Activated CD4-positive, alpha-beta memory T cell treated with anti-CD3 and anti-CD28 coated beads, Interleukin-2, amount 10 ng/mL, durations not matched to agents 7 days and 5 days (primary cell): ENCODE measurements around the gene FFAR2. TPM values are rescaled to one million over a fixed set of nuclear protein-coding genes. Genes with fewer than 3 reads are reported as not detected.
A peak's percentile ranks its signal among the peaks of the same experiment; 100 is the strongest.
"Not testable (repeated sequence)": the region's sequence is repeated elsewhere in the genome, so short reads cannot be mapped to it uniquely, and the experiment has no call there.

Experiments used
- CTCF ChIA-PET: fragments of 350-600 bp; sonication (Branson Sonifier 250); formaldehyde crosslinking; loops from one replicate; lab custom pipeline; 2021; ENCODE audit warnings: antibody characterized with exemption, inconsistent platforms; lab: Charles Lee
- POLR2A ChIA-PET: fragments of 350-600 bp; sonication (Branson Sonifier 250); formaldehyde crosslinking; loops from one replicate; lab custom pipeline; 2021; ENCODE audit warnings: antibody characterized with exemption; lab: Charles Lee
- DNase-seq: peaks from one replicate; pipeline ENCODE4 v3.0.0-alpha.2; 2020
- H3K27ac Mint-ChIP-seq: one replicate; pipeline ENCODE4 v1.8.0; 2021; ENCODE audit warnings: mild to moderate bottlenecking, mixed read lengths
- H3K27me3 Mint-ChIP-seq: one replicate; pipeline ENCODE4 v1.8.0; 2021; ENCODE audit warnings: mixed read lengths
- H3K36me3 Mint-ChIP-seq: one replicate; pipeline ENCODE4 v1.8.0; 2021; ENCODE audit warnings: low read depth, mixed read lengths
- H3K4me1 Mint-ChIP-seq: one replicate; pipeline ENCODE4 v1.8.0; 2021; ENCODE audit warnings: mixed read lengths
- H3K4me3 Mint-ChIP-seq: one replicate; pipeline ENCODE4 v1.8.0; 2021; ENCODE audit warnings: mild to moderate bottlenecking, mixed read lengths
- H3K9me3 Mint-ChIP-seq: one replicate; pipeline ENCODE4 v1.8.0; 2021; ENCODE audit warnings: mixed read lengths
- total RNA-seq, 2 experiments: library from RNA; stranded (reverse); gene quantifications; one replicate each; pipeline ENCODE4 v1.2.3, GENCODE V29; 2021

Gene FFAR2
- total RNA-seq, 2 experiments from 2014 or later: not detected

- Mint-ChIP-seq H3K4me1 (peaks cover 54% of the 10 kb centered on the region), H3K27me3 (peaks cover 13% of the 10 kb centered on the region)
- CTCF ChIA-PET: interaction anchor here (2.7 to 2.9 kb wide), 2 partner anchors 105 to 109 kb away, joined by 6 to 23 read pairs; no protein-coding TSS in a partner anchor
- H3K36me3 Mint-ChIP-seq, H3K27ac Mint-ChIP-seq, DNase-seq, H3K9me3 Mint-ChIP-seq, H3K4me3 Mint-ChIP-seq: not testable (repeated sequence)
- POLR2A ChIA-PET: interaction anchor here (0.9 to 2.6 kb wide), 9 partner anchors 9 to 255 kb away, joined by 4 to 35 read pairs (median 6); partner anchors contain the start of genes FFAR1 and FFAR2
These were observed 13.7 kb downstream of the FFAR2 start for GRCh38 chr19:35461788-35462187.

DNA sequence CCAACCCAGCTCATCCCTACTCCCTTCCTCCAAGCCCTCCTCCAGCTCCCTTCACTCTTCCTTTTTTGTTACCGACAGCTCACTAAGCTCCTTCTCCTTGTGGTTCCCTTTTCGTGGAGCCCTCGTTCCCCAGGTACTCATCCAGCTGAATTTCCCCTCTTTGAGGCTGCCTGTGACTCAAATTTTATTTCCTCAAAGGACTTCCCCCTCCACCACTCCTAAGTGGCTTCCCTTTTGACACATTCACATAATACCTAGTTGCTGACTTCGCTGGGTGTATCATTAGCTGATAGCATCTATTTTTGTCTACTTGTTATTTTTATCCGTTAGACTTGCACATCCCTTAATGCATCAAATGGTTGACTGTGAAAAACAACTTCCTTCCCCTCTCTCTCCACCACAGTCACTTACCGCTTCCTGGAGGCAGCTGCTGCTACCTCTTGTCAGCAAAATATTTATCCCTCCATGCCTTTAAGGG lies 14.5 kb downstream of the FFAR2 start:
- H3K9me3 Mint-ChIP-seq: no peaks in the 10 kb centered on the region
- peak overlapping the region; percentile 63 for H3K4me3 Mint-ChIP-seq
- no peaks in the 10 kb centered on the region for H3K36me3 Mint-ChIP-seq
- peaks cover 9% of the 10 kb centered on the region for H3K27me3 Mint-ChIP-seq
- peak; percentile 77 for DNase-seq
- H3K27ac Mint-ChIP-seq: peak overlapping the region; percentile 95
- POLR2A ChIA-PET: interaction anchor here (0.6 to 2.6 kb wide), 16 partner anchors 10 to 256 kb away, joined by 3 to 35 read pairs (median 4); partner anchors contain the start of genes FFAR1 and FFAR2
- CTCF ChIA-PET: interaction anchor here (0.7 to 2.9 kb wide), 8 partner anchors 11 to 259 kb away, joined by 3 to 23 read pairs (median 4); partner anchors contain the start of genes FFAR1 and FFAR3
- peaks cover 49% of the 10 kb centered on the region for H3K4me1 Mint-ChIP-seq

DNA sequence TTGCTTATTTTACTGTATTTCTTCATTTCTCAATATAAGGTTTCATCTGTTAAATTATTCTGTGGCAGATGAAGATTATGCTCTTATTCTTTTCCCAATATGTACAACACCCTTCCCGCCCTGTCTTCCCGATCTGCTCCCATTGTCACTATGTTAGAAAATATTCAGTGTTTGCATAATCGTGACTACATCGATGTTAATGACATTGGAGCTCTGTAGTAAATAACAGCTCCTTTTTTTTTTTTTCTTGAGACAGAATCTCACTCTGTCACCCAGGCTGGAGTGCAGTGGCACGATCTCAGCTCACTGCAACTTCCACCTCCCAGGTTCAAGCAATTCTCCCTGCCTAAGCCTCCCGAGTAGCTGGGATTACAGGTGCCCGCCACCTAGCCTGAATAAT lies 14.9 kb downstream of the FFAR2 start:
- H3K36me3 Mint-ChIP-seq, H3K4me3 Mint-ChIP-seq, H3K9me3 Mint-ChIP-seq, H3K27me3 Mint-ChIP-seq, DNase-seq: not testable (repeated sequence)
- CTCF ChIA-PET: interaction anchor here (0.7 to 2.9 kb wide), 8 partner anchors 12 to 259 kb away, joined by 3 to 23 read pairs (median 4); partner anchors contain the start of genes FFAR1 and FFAR3
- H3K27ac Mint-ChIP-seq: peak overlapping the region; percentile 95
- POLR2A ChIA-PET: interaction anchor here (0.6 to 2.6 kb wide), 18 partner anchors 10 to 256 kb away, joined by 3 to 35 read pairs (median 4); partner anchors contain the start of genes FFAR1, FFAR2 and FFAR3
- peaks cover 47% of the 10 kb centered on the region for H3K4me1 Mint-ChIP-seq

DNA sequence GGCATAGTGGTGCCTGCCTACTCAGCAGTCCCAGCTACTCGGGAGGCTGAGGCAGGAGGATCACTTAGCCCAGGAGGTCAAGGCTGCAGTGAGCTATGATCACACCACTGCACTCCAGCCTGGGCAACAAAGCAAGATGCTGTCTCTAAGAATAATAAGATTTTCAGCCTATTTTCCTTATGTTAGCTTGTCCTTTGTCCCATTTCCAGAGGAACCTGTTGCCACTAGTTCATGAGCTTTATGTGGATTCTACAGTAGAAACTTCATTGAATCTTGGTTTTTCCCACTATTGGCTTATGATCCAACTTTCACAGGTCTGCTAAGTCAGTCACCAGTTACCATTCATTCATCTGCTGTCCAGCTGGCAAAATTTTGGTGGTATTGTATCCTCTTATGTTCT lies 18.2 kb downstream of the FFAR2 start:
- H3K36me3 Mint-ChIP-seq: no peaks in the 10 kb centered on the region
- no peak for DNase-seq
- no peak overlapping the region for H3K27ac Mint-ChIP-seq
- peaks cover 6% of the 10 kb centered on the region for H3K27me3 Mint-ChIP-seq
- ChIA-PET POLR2A (interaction anchor here (0.8 kb wide), 1 partner anchor 113 kb away, joined by 3 read pairs; no protein-coding TSS in a partner anchor), CTCF (interaction anchor here (0.9 to 1.8 kb wide), 3 partner anchors 108 to 400 kb away, joined by 3 to 13 read pairs (median 3); partner anchors contain the start of gene FFAR3)
- no peaks in the 10 kb centered on the region for H3K9me3 Mint-ChIP-seq
- H3K4me3 Mint-ChIP-seq: no peak overlapping the region
- H3K4me1 Mint-ChIP-seq: peaks cover 34% of the 10 kb centered on the region

DNA sequence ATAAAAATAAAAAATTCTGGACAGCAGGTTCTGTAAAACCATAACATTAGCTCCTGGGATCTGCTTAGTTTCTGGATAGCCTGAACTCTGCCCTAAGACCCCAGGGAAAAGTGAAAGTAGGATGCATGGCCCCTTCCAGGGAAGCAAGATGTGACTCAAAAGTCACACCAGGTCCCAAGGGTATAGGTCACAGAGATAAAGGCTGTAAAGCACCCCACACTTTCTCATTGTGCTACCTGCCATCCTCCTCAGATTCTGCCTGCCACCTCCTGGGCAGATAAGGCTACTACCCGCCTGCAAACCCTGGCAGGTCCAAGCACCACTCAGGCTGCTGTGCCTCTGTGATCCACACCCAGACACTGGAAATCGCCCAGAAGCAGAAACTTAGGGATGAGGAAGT lies 20.6 kb downstream of the FFAR2 start:
- no peaks in the 10 kb centered on the region for H3K36me3 Mint-ChIP-seq
- peaks cover 6% of the 10 kb centered on the region for H3K27me3 Mint-ChIP-seq
- DNase-seq: peak; percentile 77
- H3K27ac Mint-ChIP-seq: no peak overlapping the region
- peaks cover 17% of the 10 kb centered on the region for H3K4me1 Mint-ChIP-seq
- CTCF ChIA-PET: interaction anchor here (0.6 to 4.2 kb wide), 8 partner anchors 11 to 199 kb away, joined by 3 to 78 read pairs (median 9); partner anchors contain the start of genes FFAR1, FFAR3 and USF2
- POLR2A ChIA-PET: interaction anchor here (1.1 to 1.2 kb wide), 2 partner anchors 116 to 121 kb away, joined by 3 to 4 read pairs; partner anchors contain the start of gene FFAR1
- no peak overlapping the region for H3K4me3 Mint-ChIP-seq
- H3K9me3 Mint-ChIP-seq: no peaks in the 10 kb centered on the region

GRCh38 chr19:35470128-35470527 lies 22.1 kb downstream of the FFAR2 start:
- ChIA-PET POLR2A (no interaction called here), CTCF (interaction anchor here (1.0 to 4.2 kb wide), 9 partner anchors 25 to 404 kb away, joined by 3 to 78 read pairs (median 6); partner anchors contain the start of genes FFAR1, FFAR3 and USF2)
- no peak overlapping the region for H3K27ac Mint-ChIP-seq

DNA sequence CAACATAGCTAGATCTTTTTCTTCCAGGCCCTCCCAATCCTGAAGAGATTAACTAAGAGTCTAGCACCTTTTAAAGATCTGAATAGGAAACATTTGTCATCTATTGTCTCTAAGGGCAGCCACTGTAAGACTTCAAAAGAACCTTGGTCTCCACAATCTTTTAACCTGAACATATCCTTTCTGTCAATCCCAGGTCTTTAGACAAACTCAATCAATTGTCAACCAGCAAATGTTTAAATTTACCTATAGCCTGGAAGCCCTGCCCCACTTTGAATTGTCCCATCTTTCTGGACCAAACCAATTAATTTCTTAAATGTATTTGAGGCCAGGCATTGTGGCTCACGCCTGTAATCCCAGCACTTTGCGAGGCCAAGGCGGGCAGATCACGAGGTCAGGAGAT lies 23.0 kb downstream of the FFAR2 start:
- H3K36me3 Mint-ChIP-seq, H3K27me3 Mint-ChIP-seq, H3K9me3 Mint-ChIP-seq, H3K4me1 Mint-ChIP-seq, H3K4me3 Mint-ChIP-seq, POLR2A ChIA-PET, DNase-seq, H3K27ac Mint-ChIP-seq: not testable (repeated sequence)
- CTCF ChIA-PET: interaction anchor here (4.0 to 4.2 kb wide), 2 partner anchors 117 to 123 kb away, joined by 16 to 78 read pairs; partner anchors contain the start of gene FFAR1

More at GRCh38 chr19:35470128-35470527, 22.1 kb downstream of the FFAR2 start:
- peaks cover 6% of the 10 kb centered on the region for H3K27me3 Mint-ChIP-seq
- DNase-seq: no peak
- H3K36me3 Mint-ChIP-seq: no peaks in the 10 kb centered on the region
- H3K4me3 Mint-ChIP-seq: no peak overlapping the region
- no peaks in the 10 kb centered on the region for H3K9me3 Mint-ChIP-seq
- H3K4me1 Mint-ChIP-seq: peaks cover 10% of the 10 kb centered on the region

DNA sequence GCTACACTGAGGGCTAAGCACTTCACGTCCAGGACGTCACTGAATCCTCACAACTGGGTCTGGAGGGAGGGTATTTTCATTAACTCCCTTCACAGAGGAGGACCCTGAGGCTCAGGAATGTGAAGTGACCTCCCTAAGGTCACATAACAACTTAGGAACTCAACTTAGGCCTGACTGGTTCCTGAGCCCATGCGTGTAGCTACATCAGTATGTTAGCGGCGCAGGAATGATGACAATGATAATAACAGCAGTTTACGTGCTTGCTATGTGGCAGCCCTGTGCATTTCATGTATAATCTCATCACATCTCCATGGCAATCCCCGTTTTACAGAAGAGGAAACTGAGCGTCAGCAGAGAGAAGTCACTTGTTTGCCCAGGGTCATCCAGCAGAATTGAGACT lies 23.9 kb downstream of the FFAR2 start:
- Mint-ChIP-seq H3K27me3 (peaks cover 9% of the 10 kb centered on the region), H3K9me3 (no peaks in the 10 kb centered on the region), H3K4me1 (peaks cover 7% of the 10 kb centered on the region), H3K4me3 (no peak overlapping the region), H3K27ac (no peak overlapping the region), H3K36me3 (no peaks in the 10 kb centered on the region)
- CTCF ChIA-PET: interaction anchor here (1.2 to 2.4 kb wide), 2 partner anchors 23 to 119 kb away, joined by 5 to 8 read pairs; no protein-coding TSS in a partner anchor
- POLR2A ChIA-PET: no interaction called here
- DNase-seq: no peak

- Mint-ChIP-seq H3K27me3 (peaks cover 9% of the 10 kb centered on the region), H3K4me3 (no peak overlapping the region), H3K9me3 (no peaks in the 10 kb centered on the region), H3K27ac (no peak overlapping the region), H3K36me3 (no peaks in the 10 kb centered on the region), H3K4me1 (no peaks in the 10 kb centered on the region)
- ChIA-PET POLR2A (interaction anchor here (0.9 kb wide), 1 partner anchor 71 kb away, joined by 3 read pairs; no protein-coding TSS in a partner anchor), CTCF (interaction anchor here (0.9 to 2.4 kb wide), 3 partner anchors 21 to 121 kb away, joined by 3 to 8 read pairs (median 4); no protein-coding TSS in a partner anchor)
- no peak for DNase-seq
These were observed 26.0 kb downstream of the FFAR2 start for GRCh38 chr19:35474104-35474503.

- CTCF ChIA-PET: interaction anchor here (2.4 kb wide), 1 partner anchor 121 kb away, joined by 8 read pairs; no protein-coding TSS in a partner anchor
- H3K36me3 Mint-ChIP-seq, POLR2A ChIA-PET, H3K27ac Mint-ChIP-seq, H3K27me3 Mint-ChIP-seq, H3K9me3 Mint-ChIP-seq, H3K4me3 Mint-ChIP-seq, H3K4me1 Mint-ChIP-seq, DNase-seq: not testable (repeated sequence)
These were observed 26.5 kb downstream of the FFAR2 start for GRCh38 chr19:35474594-35474993.

DNA sequence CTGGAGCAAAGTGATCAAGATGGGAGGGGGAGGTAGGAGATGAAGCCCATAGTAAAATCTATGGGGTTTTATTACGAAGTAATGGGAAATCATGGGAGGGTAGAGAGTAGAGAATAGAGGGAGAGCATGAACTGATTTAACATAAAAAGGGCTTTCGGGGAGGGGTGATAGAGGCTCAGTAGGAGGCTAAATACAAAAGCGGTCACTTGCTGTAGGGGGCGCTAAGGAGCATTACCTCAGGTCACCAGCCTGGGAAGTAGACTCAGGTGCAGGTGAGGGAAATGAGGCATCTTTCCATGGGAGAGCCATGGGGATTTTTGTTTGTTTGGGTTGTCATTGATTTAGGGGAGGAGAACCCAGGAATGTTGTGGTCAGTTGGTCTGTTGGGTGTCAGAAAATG lies 28.1 kb downstream of the FFAR2 start:
- CTCF ChIA-PET: no interaction called here

DNA sequence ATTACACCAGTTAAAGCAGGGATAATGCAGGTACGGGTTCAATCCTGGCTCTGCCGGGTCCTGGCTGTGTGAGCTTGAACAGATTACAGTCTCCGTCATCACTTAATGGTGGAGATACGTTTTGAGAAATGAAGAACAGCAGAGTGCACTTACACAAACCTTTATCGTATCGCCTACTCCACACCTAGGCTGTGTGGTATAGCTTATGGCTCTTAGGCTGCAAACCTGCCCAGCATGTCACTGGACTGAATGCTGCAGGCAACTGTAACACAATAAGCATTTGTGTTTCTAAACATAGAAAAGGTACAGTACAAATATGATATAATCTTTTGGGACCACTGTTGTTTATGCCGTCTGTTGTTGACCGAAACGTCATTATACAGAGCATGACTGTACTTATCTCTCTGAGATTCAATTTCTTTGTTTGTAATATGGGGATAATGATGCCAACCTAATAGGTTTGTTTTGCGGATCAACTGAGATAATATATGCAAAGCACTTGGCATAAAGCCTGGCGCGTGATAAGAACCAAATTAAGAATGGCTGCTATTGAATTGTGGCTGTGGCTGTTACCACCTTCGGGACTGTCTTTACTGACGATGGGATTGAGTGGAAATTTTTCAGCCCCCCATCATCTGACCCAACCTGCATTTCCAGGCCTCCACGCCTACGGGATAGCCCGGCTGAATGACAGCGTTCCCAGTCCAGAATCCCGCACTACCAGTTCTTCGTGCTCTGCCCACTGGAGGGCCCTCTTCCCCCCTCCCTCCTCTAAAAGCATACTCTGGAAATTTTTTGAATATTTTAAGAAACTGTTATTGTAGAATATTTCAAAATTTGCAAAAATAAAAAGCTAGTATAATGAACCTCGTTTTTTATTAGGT lies 31.0 kb downstream of the FFAR2 start:
- POLR2A ChIA-PET: interaction anchor here (1.0 kb wide), 1 partner anchor 17 kb away, joined by 4 read pairs; no protein-coding TSS in a partner anchor
- Mint-ChIP-seq H3K36me3 (no peaks in the 10 kb centered on the region), H3K27me3 (peaks cover 23% of the 10 kb centered on the region), H3K4me1 (peaks cover 7% of the 10 kb centered on the region), H3K9me3 (no peaks in the 10 kb centered on the region), H3K27ac (no peak overlapping the region), H3K4me3 (no peak overlapping the region)
- CTCF ChIA-PET: interaction anchor here (0.9 to 1.6 kb wide), 3 partner anchors 10 to 126 kb away, joined by 3 read pairs; no protein-coding TSS in a partner anchor
- DNase-seq: no peak

More for the DNA sequence above, 28.1 kb downstream of the FFAR2 start:
- H3K9me3 Mint-ChIP-seq: no peaks in the 10 kb centered on the region
- H3K27me3 Mint-ChIP-seq: peaks cover 16% of the 10 kb centered on the region
- H3K27ac Mint-ChIP-seq: no peak overlapping the region
- DNase-seq: no peak
- H3K4me3 Mint-ChIP-seq: no peak overlapping the region
- H3K36me3 Mint-ChIP-seq: no peaks in the 10 kb centered on the region
- H3K4me1 Mint-ChIP-seq: no peaks in the 10 kb centered on the region
- POLR2A ChIA-PET: no interaction called here
